Stimulated activated CD8-positive, alpha-beta memory T cell treated with anti-CD3 and anti-CD28 coated beads, Interleukin-4, amount 100 ng/mL, for 24 hours (primary cell): ENCODE data around the gene OR8B4.
"Not testable (repeated sequence)": the region's sequence is repeated elsewhere in the genome, so short reads cannot be mapped to it uniquely, and the experiment has no call there.

Experiments
- DNase-seq: peaks from one replicate; pipeline ENCODE4 v3.0.0-alpha.2; 2020; ENCODE audit warnings: low read depth

Gene OR8B4, protein sequence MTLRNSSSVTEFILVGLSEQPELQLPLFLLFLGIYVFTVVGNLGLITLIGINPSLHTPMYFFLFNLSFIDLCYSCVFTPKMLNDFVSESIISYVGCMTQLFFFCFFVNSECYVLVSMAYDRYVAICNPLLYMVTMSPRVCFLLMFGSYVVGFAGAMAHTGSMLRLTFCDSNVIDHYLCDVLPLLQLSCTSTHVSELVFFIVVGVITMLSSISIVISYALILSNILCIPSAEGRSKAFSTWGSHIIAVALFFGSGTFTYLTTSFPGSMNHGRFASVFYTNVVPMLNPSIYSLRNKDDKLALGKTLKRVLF

DNA sequence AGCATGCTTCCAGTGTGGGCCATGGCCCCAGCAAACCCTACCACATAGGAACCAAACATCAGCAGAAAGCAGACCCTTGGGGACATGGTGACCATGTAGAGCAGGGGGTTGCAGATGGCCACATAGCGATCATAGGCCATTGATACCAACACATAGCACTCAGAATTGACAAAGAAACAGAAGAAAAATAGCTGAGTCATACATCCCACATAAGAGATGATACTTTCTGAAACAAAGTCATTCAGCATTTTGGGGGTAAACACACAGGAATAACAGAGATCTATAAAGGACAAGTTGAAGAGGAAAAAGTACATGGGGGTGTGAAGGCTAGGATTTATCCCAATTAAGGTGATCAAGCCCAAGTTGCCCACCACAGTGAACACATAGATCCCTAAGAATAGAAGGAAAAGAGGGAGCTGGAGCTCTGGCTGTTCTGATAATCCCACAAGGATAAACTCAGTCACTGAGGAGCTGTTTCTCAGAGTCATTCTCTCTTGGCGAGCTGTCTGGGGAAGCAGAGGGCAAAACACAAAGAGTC is at the start of gene OR8B4:
OR8B4 (minus strand) TSS at position 488 of the 538 bp plus-strand sequence; CDS start at position 488, 0 bp downstream.
- no peak for DNase-seq

DNA sequence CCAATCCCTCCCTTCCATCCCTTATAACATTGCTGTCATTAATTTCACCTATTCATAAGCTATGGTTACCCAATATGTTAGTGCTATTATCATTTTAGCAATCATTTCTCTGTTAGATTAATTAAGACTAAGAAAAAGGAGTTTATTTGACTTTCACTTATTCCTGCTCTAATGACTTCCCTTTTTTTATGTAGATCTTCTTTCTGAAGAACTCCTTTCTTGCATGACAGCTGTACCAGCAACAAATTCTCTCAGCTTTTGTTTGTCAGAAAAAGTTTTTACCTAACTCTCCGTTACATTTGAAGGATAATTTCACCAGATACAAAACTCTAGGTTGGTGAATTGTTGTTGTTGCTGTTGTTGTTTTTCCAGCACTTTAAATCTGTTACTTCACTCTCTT is 49.4 kb upstream of the OR8B4 start:
- DNase-seq, result no peak

DNA sequence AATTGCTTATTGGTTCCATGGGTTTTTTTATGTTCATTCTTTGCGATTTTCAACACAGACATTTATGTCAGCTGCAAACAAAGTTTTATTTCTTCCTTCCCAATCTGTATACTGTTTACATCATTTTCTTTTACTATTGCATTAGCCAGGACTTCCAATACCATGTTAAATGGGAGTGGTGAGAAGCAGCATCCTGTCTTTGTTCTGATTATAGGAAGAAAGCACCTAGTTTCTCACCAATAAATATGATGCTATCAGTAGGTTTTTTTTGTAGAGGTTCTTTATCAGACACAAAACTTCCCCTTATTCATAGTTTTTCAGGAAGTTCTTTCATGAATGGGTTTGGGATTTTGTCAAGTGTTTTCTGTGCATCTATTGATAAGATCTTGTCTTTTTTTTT is 48.8 kb upstream of the OR8B4 start:
- no peak for DNase-seq

DNA sequence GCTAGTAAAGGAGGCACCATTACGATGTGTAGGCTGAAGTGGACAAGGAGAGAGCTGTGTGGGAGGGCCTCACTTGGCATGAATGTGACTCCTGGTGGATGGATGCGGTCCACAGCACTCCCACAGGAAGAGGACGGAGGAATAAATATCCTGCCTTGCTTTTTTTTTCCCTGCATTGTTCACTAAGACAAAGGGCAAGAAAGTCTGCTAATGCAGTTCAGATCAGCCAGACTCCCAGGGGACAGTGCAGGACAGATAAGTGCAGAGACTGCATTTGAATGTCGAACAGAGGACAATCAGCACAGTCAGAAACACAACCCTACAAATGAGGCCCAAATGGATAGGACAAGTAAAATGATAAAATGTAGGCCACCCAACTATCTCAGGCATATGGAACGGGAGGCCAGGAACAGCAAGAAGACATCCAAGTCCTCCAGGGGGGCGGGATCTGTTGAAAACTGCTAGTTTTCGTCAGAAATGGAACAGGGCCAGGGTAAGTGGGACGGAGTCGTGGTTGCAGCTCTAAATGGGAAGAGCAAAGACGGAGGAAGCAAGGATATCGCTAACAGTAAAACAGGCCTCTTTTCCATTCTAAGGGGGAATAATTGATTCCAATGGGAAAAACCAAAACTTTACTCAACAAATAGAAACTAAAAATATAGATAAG is 46.0 kb upstream of the OR8B4 start:
- no peak for DNase-seq

DNA sequence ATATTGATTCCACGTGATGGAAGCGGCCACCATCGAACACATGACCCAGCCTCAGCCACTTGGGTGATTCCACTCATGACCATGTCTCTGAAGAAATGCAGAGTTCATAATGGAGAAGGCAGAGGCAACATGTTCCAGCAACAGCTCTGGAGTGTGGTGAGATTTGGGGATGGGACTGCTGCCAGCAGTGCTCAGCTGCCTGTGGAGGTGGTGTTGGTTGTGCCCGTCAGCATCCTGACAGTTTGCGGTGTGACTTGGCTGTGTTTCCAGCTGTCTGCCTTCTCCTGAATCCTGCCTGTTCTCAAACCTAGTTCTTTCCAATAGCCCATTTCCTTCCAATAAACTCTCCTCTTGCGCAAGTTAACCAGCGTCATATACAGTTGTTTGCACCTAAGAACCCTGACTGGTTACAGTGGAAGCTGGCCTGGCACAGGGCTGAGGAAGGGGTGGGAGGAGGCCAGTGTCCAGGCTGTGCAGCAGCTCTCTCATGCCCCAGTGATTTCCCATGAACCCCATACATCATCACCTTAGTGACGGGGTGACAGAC is 42.8 kb upstream of the OR8B4 start:
- DNase-seq, result no peak

DNA sequence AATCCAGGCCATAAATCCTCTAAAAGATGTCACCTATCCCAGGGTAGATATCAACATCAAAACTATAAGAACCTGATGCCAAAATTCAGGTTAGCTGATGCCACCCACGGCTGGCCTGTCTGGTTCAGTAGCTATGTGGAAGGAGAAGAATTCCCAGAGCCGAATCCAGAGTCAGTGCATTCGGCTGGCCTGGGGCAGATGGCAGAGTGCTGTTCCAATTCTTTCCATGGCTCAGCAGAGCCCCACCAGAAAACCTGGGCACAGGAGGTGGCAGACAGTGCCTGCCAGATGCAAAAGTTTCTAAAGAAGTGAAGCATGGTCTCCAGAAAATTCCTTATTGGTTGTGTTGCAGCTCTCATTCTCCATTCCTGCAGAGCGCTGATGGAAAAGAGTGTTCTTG is 40.7 kb upstream of the OR8B4 start:
- DNase-seq, result no peak

DNA sequence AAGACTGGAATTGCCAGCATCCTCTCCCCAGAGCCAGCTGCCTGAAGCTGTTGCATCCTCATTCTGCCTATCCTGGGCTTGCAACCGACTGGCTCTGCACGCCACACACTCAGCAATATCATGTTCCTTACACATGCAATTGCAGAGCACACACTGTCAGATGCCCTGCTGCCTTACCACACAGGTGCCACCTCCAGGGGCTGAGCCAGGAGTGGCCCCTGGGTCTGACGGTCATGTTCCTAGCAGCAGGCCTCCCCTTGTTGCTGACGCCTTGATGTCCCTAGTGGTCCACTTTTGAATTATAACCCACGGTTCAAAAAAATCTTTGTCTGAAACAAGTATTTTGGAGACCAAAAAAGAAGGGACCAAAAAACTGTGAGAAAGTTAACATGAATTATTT is 39.3 kb upstream of the OR8B4 start:
- DNase-seq, result no peak

DNA sequence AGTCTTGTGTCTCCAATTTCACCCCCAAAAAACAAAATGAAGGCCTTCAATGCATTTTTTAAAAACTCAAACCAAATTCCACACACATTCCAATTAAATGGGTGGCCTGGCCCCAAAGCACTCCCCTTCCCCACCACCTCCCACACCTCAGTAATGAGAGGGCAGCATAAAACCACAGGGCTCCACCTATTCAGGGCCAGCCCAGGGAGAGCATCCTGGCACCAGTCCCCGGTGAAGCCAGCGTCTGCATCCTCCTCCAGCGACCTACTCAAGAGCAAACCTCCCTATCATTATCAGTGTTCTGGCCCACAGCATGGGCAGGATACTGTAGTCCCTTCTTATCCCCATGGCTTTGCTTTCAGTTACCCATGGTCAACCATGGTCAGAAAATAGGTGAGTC is 38.7 kb upstream of the OR8B4 start:
- no peak for DNase-seq

DNA sequence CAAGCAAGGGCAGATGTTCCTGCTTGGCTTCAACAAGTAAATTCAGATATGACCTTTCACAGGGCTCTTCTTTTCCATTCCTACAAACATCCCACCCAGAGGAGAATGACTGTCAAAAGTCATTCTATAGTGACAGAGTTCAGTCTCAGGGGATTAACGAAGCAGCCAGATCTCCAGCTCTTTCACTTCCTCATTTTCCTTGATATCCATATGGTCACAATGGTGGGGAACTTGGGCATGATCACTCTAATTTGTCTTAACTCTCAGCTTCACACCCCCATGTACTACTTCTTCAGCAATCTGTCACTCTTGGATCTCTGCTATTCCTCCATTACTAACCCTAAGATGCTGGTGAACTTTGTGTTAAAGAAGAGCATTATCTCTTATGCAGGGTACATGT is 35.8 kb upstream of the OR8B4 start:
- no peak for DNase-seq

DNA sequence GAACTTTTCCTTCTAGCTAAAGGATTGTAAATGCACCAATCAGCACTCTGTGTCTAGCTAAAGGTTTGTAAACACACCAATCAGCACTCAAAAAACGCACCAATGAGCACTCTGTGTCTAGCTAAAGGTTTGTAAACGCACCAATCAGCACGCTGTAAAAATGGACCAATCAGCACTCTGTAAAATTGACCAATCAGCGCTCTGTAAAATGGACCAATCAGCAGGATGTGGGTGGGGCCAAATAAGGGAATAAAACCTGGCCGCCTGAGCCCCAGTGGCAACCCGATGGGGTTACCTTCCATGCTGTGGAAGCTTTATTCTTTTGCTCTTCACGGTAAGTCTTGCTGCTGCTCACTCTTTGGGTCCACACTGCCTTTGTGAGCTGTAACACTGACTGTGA is 34.7 kb upstream of the OR8B4 start:
- DNase-seq, result not testable (repeated sequence)

DNA sequence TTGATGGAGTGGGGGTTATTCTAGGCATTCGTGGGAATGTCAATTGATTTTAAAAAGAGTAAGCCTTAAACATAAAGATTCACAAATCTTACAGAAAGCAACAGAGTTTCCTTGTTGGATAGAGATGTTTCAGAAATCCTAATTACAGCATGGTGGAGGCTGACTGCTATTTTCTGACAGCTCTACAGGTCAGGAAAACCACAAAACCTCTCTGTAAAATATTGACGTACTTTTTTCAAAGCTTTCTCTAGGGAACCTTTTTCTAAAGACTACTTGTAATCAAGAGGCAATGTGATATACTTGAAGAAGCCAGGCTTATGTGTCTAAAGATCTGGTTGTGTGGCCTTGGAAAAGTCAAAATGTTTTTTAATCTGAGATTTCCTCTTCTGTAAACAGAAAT is 29.9 kb upstream of the OR8B4 start:
- DNase-seq, result no peak

DNA sequence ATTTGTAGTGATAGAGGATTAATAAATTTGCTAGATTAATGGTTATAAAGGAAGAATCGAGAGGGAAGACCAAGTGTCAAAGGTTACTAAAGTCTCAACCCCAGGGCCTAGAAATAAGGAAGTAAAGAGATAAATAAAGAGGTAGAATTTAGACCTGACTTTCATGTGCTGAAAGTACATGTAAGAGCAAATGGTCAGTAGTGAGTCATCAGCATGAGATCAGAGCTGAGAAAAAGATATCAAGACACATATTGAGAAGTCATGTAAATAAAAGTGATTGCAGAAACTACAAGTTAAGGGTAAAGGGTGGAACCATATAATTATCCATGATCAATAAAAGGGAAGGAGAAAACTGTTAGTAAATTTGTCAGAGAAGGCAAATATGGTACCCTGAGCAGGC is 22.2 kb upstream of the OR8B4 start:
- no peak for DNase-seq

DNA sequence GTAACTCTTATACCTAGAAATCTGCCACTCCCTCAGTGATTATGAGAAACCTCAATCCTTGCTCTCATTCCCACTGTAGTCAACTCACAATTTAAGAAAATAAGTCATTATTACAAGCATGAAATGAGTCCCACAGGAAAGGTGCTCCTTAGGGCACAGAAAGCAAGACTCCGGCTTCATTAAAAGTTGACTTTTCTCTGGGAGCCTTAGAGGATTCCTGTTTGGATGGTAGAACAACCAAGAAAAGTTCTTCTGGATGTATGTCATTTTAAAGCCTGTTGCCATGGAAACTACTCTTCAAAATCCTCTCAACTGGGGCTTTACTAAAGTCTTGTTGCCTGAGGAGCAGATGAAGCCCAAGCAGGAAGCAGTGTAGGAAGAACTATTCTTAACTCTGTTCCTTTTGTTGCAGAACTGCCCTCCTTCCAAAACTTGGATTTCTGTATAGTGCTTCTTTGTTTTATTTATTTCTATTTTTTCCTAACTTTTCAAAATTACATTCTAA is 21.0 kb upstream of the OR8B4 start, which contains the start of gene OR8B8:
OR8B8 (minus strand) TSS at position 51 of the 505 bp plus-strand sequence. CDS start 4,611 bp downstream, outside the sequence.
- no peak for DNase-seq

DNA sequence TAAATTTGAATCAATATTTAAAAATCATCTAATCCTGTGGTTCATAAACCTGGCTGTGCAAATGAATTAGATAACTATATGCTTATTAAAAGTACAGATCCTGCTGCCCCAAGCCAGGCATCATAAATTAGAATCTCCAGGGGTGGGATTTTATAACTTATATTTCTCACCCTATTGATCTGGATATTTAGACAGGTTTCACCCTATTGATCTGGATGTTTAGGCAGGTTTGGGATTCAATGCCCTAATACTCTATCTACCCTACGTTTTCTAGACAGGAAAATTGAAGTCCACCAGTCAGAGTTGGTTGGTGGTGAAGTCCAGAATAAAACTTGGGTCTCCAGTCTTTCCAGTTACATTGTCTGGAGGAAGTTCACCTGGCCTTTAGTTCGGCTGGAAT is 18.2 kb upstream of the OR8B4 start:
- DNase-seq, result no peak

DNA sequence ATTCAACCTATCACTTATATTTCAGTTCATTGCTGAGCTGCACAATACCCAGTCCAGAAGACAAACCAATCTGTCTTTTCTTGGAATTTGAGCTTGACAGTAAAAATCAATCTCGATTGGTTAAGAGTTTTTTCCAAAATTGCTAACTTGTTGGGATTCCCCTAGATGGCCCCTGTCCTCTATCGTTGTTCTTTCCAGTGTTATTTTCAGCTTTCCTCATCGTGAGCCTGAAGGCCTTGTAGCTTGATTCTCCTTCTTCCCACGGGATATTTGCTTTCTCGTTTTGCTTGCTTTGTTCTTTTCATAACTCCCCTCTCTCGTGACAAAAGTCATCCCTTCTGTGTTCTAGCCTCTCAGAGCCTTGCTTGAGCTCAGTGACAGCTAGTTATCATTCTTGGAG is 17.8 kb upstream of the OR8B4 start:
- DNase-seq, result no peak

DNA sequence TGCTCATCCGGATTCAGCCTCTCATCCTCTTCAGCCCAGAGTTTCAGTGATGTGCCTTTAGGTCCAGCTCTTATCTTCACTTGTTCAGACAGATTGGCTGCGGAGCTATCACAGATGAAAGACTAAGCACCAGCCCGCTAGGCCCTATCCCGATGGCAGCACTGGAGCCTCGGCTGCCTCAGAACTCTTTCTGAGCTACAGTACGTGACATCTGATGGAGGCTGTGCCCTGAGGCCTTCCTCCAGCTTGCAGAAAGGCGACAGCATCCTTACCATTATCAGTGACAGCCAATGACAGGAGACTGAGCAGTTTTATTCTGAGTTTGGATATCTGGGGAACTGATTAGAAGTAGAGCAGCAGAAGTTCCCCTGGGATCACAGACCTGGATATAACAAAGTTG is 16.8 kb upstream of the OR8B4 start:
- no peak for DNase-seq

DNA sequence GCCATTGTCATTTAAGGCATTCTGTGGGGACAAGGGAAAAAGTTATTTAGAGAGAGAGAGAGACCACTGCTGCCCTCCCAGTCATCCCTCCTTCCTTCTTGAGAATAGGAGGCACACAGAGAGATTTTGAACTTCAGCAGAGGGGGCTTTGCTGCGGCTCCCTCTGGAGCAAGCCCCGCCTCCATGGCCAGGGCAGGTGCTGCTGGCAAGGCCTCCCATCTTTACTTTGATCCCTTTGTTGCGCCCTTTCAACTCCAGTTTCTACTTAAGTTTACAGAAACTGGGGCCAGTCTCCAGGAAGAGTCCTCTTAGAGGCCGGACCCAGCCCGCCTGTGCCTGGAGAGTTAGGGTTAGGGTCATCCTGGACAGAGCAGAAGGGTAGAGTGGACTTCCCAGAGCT is 16.4 kb upstream of the OR8B4 start:
- DNase-seq, result no peak

DNA sequence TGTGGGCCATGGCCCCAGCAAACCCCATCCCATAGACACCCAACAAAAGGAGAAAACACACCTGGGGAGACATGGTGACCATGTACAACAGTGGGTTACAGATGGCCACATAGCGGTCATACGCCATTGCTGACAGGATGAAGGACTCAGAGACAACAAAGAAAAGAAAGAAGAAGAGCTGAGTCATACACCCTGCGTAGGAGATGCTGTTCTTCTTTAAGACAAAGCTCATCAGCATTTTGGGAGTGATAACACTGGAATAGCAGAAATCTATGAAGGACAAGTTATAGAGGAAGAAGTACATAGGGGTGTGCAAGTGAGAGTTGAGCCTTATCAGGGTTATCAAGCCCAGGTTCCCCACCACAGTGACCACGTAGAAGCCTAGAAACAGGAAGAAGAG is 15.9 kb upstream of the OR8B4 start:
- no peak for DNase-seq

DNA sequence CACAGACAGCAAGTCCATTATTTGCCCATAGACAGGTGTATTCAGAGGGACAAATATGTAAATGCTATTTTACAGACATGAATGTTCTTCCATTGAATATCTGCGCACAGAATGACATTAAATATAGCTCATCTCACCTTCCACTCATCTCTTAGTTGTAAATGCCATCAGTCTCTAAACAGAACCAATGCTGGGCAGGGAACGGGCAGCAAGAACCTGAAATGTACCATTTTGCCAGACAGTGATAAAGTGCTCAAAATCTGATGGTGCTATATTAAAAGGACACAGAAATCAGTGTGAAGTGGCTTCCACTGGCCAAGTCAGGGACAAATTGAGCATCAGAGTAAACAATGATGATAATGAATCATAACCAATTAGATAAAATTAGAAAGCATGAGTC is 10.0 kb upstream of the OR8B4 start:
- DNase-seq, result no peak

DNA sequence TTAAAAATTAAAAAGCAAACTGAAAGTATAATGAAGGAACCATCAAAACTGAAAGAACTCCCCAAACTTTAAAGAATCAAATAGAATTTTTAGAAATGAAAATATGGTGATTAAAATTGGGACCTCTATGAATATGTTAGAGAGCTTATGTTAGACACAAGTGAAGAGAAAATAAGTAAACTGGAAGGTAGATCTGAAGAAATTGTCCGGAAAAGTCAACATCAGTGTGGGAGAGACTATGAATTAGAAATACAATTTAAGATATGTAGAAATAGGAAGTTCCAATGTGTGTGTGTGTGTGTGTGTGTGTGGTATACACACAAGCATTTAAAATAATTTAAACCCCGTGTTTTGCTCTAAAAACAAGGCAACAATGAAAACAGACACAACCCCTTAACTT is 4.9 kb upstream of the OR8B4 start:
- no peak for DNase-seq

DNA sequence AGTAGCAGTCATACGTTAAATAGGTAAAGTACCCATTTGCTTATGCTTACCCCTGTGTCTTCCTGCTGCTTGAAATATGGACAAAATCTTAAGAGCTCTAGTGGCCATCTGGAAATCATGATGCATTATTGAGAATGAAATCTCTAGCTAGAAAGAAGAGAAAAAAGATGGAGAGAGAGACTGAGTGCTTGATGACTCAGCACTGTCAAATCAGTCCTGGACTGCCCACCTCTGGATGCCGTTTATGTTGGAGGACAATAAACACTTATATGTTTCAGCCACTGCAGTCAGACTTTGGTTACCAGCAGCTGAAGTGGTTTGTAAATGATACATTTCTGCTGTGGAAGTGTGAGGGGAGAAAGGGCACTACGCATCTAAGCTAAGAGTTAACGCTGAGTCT is 3.6 kb downstream of the OR8B4 start:
- no peak for DNase-seq

DNA sequence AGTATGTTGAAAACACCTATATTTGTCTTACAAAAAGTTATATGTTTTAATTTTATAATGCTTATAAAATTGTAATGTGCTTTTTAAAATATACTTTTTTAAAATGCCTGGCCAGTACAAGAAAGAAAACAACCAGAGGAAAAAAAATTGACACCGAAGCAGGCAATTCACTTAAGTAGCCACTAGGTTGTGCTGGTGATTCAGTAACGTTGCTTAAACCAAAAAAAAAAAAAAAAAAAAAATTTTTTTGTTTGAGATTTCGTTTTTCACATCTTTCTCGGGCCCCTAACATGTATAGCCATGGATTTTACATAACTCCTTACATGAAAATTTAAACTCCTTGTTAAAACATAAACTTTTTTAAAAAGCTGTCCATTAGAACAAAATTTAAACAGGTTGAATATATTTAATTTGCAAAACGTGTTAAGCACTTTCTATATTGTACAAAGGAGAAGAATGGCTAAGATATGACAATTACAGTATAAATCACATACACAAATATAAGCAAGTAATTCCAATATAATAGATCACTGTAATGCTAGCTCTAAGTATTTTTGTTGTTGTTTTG is 9.2 kb downstream of the OR8B4 start:
- DNase-seq, result no peak

DNA sequence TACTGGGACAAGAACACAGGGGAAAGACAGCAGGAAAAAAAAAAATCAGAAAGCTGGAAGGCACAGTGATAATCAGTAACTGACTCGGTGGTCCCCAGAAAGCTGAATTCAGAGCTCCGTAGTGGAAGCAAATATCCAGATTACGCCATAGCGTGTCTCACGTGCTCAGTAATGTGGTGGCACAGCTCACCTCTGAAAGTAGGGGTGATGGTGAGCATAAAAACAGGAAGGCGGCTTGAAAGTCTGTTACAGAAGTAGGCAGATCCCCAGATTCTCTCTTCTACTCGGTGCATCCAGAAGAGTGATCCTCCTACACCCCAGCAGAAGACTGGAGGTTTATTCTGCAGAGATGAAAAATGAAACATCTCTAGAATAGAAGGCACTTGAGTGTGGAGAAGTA is 14.8 kb downstream of the OR8B4 start:
- no peak for DNase-seq
